HEK293 (cell line): ENCODE results near the gene KCNAB1.
"Not testable (repeated sequence)": the region's sequence is repeated elsewhere in the genome, so short reads cannot be mapped to it uniquely, and the experiment has no call there.

Experiments used
- CTCF ChIP-seq: fragments of 450-650 bp; formaldehyde crosslinking; IDR thresholded peaks from 2 replicates; pipeline ENCODE4 v1.5.1; 2016; ENCODE audit warnings: missing biosample characterization, missing genetic modification characterization
- HOXA7 ChIP-seq: sonication (generic); formaldehyde crosslinking; IDR thresholded peaks from 2 replicates; pipeline ENCODE4 v1.8.1; 2022; ENCODE audit warnings: missing genetic modification reagents, borderline replicate concordance
- INSM2 ChIP-seq: fragments of 450-650 bp; formaldehyde crosslinking; IDR thresholded peaks from 2 replicates; pipeline ENCODE4 v1.5.1; 2016; ENCODE audit warnings: missing biosample characterization, missing genetic modification characterization
- REPIN1 ChIP-seq: fragments of 450-650 bp; formaldehyde crosslinking; IDR thresholded peaks from 2 replicates; pipeline ENCODE4 v1.5.1; 2017; ENCODE audit warnings: missing biosample characterization, missing genetic modification characterization, low read depth
- TCF7L2 ChIP-seq: IDR thresholded peaks from 2 replicates; pipeline ENCODE4 v1.6.1; 2011; ENCODE audit warnings: low read depth, mild to moderate bottlenecking, inconsistent platforms, low read length, moderate library complexity, borderline replicate concordance
- ZBTB21 ChIP-seq: fragments of 450-650 bp; formaldehyde crosslinking; IDR thresholded peaks from 2 replicates; pipeline ENCODE4 v1.5.1; 2017; ENCODE audit warnings: missing biosample characterization, missing genetic modification characterization
- ZBTB26 ChIP-seq: fragments of 450-650 bp; formaldehyde crosslinking; optimal IDR thresholded peaks from 2 replicates; pipeline ENCODE3; 2016; ENCODE audit warnings: missing biosample characterization, mild to moderate bottlenecking, missing genetic modification characterization
- ZEB2 ChIP-seq: fragments of 450-650 bp; formaldehyde crosslinking; IDR thresholded peaks from 2 replicates; pipeline ENCODE4 v1.5.1; 2016; ENCODE audit warnings: missing biosample characterization, missing genetic modification characterization
- ZFP37 ChIP-seq: fragments of 450-650 bp; formaldehyde crosslinking; IDR thresholded peaks from 2 replicates; pipeline ENCODE4 v1.5.1; 2016; ENCODE audit warnings: missing biosample characterization, missing genetic modification characterization
- ZNF133 ChIP-seq: fragments of 450-650 bp; formaldehyde crosslinking; IDR thresholded peaks from 2 replicates; pipeline ENCODE4 v1.5.1; 2016; ENCODE audit warnings: missing biosample characterization, missing genetic modification characterization
- ZNF274 ChIP-seq, 2 experiments: fragments of 200-500 bp in 1 of 2; fragments of 450-650 bp in 1 of 2; sonication (Bioruptor generic) in 1 of 2; formaldehyde crosslinking in 1 of 2; IDR thresholded peaks; 2 replicates each; pipeline versions ENCODE4 v1.5.1 to v1.6.1; 2014 to 2016; ENCODE audit warnings: borderline replicate concordance in 1 of 2, inconsistent platforms in 1 of 2, low read length in 1 of 2, missing biosample characterization in 1 of 2, missing genetic modification characterization in 1 of 2
- ZNF354C ChIP-seq: fragments of 450-650 bp; formaldehyde crosslinking; IDR thresholded peaks from 2 replicates; pipeline ENCODE4 v1.5.1; 2016; ENCODE audit warnings: missing biosample characterization, missing genetic modification characterization, low read depth, borderline replicate concordance
- ZNF501 ChIP-seq: fragments of 450-650 bp; formaldehyde crosslinking; IDR thresholded peaks from 2 replicates; pipeline ENCODE4 v1.5.1; 2016; ENCODE audit warnings: missing biosample characterization, missing genetic modification characterization
- ZNF639 ChIP-seq: fragments of 450-650 bp; formaldehyde crosslinking; IDR thresholded peaks from 2 replicates; pipeline ENCODE4 v1.5.1; 2016; ENCODE audit warnings: missing biosample characterization, missing genetic modification characterization

- not testable (repeated sequence) for TF ChIP-seq CTCF (tag by site-specific recombination); REPIN1 (tag by site-specific recombination); ZFP37; ZBTB21 (tag by site-specific recombination); TCF7L2; ZNF274 (IDR thresholded peaks at IDR 0.05; ENCODE audit: low read length); ZNF274 (tag by site-specific recombination; IDR thresholded peaks at IDR 0.05; ENCODE audit: borderline replicate concordance); ZNF354C (tag by site-specific recombination); ZNF133 (tag by site-specific recombination); INSM2; ZBTB26 (tag by site-specific recombination); ZNF501 (tag by site-specific recombination); HOXA7 (CRISPR knock-in tag); ZNF639 (tag by site-specific recombination); ZEB2 (tag by site-specific recombination)
These were observed 102.0 kb downstream of the KCNAB1 start for GRCh38 chr3:156222381-156222780.
